ENCODE results near the gene ZNF280D.

ZNF280D gene

DNA sequence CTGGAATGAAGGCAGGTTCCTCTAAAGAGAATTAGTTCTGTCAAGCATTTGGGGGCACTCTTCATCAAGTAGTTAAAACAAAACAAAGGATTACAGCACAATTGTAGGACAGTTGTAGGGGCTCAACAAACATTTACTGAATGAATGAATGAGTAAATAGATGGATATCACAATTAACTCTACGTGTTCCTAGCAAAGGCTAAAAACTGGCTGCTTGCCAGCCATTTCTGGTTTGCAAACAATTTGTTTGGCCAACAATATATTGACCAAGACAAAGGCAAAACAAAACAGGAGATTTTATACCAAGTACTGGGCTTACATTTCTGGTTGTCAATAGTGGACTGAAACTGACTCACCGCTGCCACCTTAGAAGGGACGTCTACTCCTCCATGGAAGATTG is 116.8 kb downstream of the ZNF280D start:
- Histone ChIP-seq H3K36me3 (ENCODE audit: insufficient read depth, low read length) (no peaks in the 10 kb centered on the region; the same call in 1 of the 2 replicates), H3K9me2 (ENCODE audit: low read depth, low read length) (no peaks in the 10 kb centered on the region), H3K79me2 (ENCODE audit: insufficient read depth, low read length) (no peaks in the 10 kb centered on the region), H3K27ac (ENCODE audit: low read depth, low read length, poor library complexity, severe bottlenecking) (peak overlapping the region; percentile 99), H3F3A (ENCODE audit: insufficient read depth, low read length) (peaks cover 6% of the 10 kb centered on the region; the same call in 1 of the 2 replicates), H3K4me2 (ENCODE audit: low read length) (peak overlapping the region; percentile 59; the same call in 1 of the 2 replicates), H3K27me3 (ENCODE audit: insufficient read depth, low read length) (no peaks in the 10 kb centered on the region), H3K9me3 (ENCODE audit: low read length) (peaks cover 6% of the 10 kb centered on the region), H3K4me3 (ENCODE audit: low read depth, low read length, poor library complexity, severe bottlenecking) (no peak overlapping the region), H3K4me1 (ENCODE audit: insufficient read depth, low read length, severe bottlenecking) (peaks cover 75% of the 10 kb centered on the region), H2AFZ (ENCODE audit: low read length) (no peak overlapping the region), H3K9ac (ENCODE audit: low read length) (peak overlapping the region; percentile 77), H4K20me1 (ENCODE audit: insufficient read depth, low read length) (no peaks in the 10 kb centered on the region)
- TF ChIP-seq CTCF (IDR thresholded peaks at IDR 0.05; ENCODE audit: low read length) (peak; percentile 16; the same call in 1 of the 2 replicates), EZH2 (IDR thresholded peaks at IDR 0.05; ENCODE audit: borderline replicate concordance, low read length) (no peak)

DNA sequence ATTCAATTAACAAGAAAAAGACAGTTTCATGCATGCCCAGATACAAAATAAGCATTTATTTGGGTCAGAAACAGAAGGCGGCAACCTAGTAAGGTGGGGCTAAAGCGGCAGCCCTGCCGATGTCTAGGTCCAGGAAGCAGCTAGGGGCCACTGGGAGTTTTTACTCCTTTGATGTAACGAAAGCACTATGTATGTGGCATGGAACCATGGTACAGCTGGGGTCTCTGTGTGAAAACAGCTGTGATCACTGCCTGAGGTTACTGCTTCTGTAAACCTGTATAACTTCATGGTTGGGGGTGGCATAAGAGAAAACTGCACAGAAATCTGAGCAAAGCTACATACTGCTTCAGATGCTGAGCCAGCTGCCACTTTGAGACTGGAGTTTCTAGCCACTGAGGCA is 119.5 kb downstream of the ZNF280D start:
- no peaks in the 10 kb centered on the region for H4K20me1 ChIP-seq (ENCODE audit: insufficient read depth, low read length)
- peaks cover 6% of the 10 kb centered on the region; the same call in 1 of the 2 replicates for H3F3A ChIP-seq (ENCODE audit: insufficient read depth, low read length)
- H3K9me2 ChIP-seq (ENCODE audit: low read depth, low read length): no peaks in the 10 kb centered on the region
- peak overlapping the region; percentile 77 for H3K9ac ChIP-seq (ENCODE audit: low read length)
- H3K9me3 ChIP-seq (ENCODE audit: low read length): peaks cover 4% of the 10 kb centered on the region
- H3K4me3 ChIP-seq (ENCODE audit: low read depth, low read length, poor library complexity, severe bottlenecking): peak overlapping the region; percentile 22
- H2AFZ ChIP-seq (ENCODE audit: low read length): no peak overlapping the region
- H3K27ac ChIP-seq (ENCODE audit: low read depth, low read length, poor library complexity, severe bottlenecking): peak overlapping the region; percentile 99
- no peaks in the 10 kb centered on the region for H3K79me2 ChIP-seq (ENCODE audit: insufficient read depth, low read length)
- H3K27me3 ChIP-seq (ENCODE audit: insufficient read depth, low read length): no peaks in the 10 kb centered on the region
- TF ChIP-seq EZH2 (IDR thresholded peaks at IDR 0.05; ENCODE audit: borderline replicate concordance, low read length): no peak
- no peak for TF ChIP-seq CTCF (IDR thresholded peaks at IDR 0.05; ENCODE audit: low read length)
- no peaks in the 10 kb centered on the region; the same call in 1 of the 2 replicates for H3K36me3 ChIP-seq (ENCODE audit: insufficient read depth, low read length)
- H3K4me1 ChIP-seq (ENCODE audit: insufficient read depth, low read length, severe bottlenecking): peaks cover 90% of the 10 kb centered on the region
- H3K4me2 ChIP-seq (ENCODE audit: low read length): peak overlapping the region; percentile 59

- peak overlapping the region; percentile 34 for H3K4me3 ChIP-seq (ENCODE audit: low read depth, low read length, poor library complexity, severe bottlenecking)
These were observed 124.3 kb downstream of the ZNF280D start for GRCh38 chr15:56608993-56609392.

More at GRCh38 chr15:56608993-56609392, 124.3 kb downstream of the ZNF280D start:
- Histone ChIP-seq H3K79me2 (ENCODE audit: insufficient read depth, low read length) (no peaks in the 10 kb centered on the region), H2AFZ (ENCODE audit: low read length) (no peak overlapping the region), H3K9me2 (ENCODE audit: low read depth, low read length) (no peaks in the 10 kb centered on the region), H3K9ac (ENCODE audit: low read length) (peak overlapping the region; percentile 77), H4K20me1 (ENCODE audit: insufficient read depth, low read length) (no peaks in the 10 kb centered on the region), H3K36me3 (ENCODE audit: insufficient read depth, low read length) (peaks cover 7% of the 10 kb centered on the region; the same call in 1 of the 2 replicates), H3K27ac (ENCODE audit: low read depth, low read length, poor library complexity, severe bottlenecking) (peak overlapping the region; percentile 99), H3K4me2 (ENCODE audit: low read length) (peak overlapping the region; percentile 70), H3F3A (ENCODE audit: insufficient read depth, low read length) (0 out of 2 replicates have a peak, but pooled peaks cover under 1% of the 10 kb centered on the region), H3K9me3 (ENCODE audit: low read length) (peaks cover 12% of the 10 kb centered on the region), H3K4me1 (ENCODE audit: insufficient read depth, low read length, severe bottlenecking) (peaks cover 84% of the 10 kb centered on the region), H3K27me3 (ENCODE audit: insufficient read depth, low read length) (no peaks in the 10 kb centered on the region)
- no peak for TF ChIP-seq EZH2 (IDR thresholded peaks at IDR 0.05; ENCODE audit: borderline replicate concordance, low read length)
- TF ChIP-seq CTCF (IDR thresholded peaks at IDR 0.05; ENCODE audit: low read length): no peak

Measured in OCI-LY1 (cell line).